GM18517 (cell line): ENCODE results near the gene PPP1CC.
A peak's percentile ranks its signal among the peaks of the same experiment; 100 is the strongest.

Experiments
- ATAC-seq: cut with Tn5 transposase; IDR thresholded peaks from one replicate; pipeline ENCODE4 v1.9.1; 2021; ENCODE audit warnings: mild to moderate bottlenecking, moderate library complexity; ENCODE audit not compliant: unreplicated experiment

Gene PPP1CC

GRCh38 chr12:110689281-110690126, 53.2 kb downstream of the PPP1CC start:
- peak; percentile 43 for ATAC-seq

DNA sequence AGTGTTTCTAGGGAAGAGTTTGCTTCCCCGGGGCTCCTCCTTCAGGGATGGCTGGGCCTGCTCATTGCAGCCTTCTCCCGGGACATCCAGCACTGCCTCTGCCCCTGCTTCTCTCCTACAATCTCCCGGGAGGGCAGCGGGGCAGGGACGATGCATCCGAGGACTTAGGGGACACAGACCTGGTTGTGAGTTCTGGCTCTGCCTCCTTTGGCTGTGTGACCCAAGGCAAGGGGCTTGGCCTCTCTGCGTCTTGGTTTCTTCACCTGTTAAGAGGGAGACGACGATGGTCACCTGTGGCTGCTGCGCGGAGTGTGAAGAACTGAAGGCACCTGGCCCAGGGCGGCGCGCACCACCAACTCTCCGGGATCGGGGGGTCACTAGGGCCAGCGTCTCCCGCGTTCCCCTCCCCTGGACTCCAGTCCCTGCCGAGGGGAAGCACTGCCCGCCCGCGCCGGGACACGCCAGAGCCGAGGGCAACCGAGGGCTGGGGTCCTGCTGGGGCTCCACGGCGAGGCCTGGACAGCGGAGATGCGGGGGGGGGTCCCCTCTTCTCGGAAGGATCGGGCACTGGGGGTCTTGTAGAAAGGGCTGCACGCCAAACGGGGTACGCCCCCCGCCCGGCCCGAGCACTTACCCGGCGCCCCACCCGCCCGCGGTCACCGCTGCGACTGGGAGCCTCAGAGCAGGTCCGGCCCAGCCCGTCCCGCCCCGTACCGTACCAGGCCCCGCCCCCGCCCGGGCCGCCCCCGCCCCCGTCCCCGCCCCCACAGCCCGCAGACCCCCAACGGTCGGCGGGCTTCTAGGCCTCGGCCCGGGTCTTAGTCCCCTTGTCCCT, 54.0 kb downstream of the PPP1CC start, which contains the start of gene HVCN1:
HVCN1 (minus strand) TSS at position 670 of the 835 bp plus-strand sequence. CDS start 5,870 bp downstream, outside the sequence.
- peak; percentile 8 for ATAC-seq

DNA sequence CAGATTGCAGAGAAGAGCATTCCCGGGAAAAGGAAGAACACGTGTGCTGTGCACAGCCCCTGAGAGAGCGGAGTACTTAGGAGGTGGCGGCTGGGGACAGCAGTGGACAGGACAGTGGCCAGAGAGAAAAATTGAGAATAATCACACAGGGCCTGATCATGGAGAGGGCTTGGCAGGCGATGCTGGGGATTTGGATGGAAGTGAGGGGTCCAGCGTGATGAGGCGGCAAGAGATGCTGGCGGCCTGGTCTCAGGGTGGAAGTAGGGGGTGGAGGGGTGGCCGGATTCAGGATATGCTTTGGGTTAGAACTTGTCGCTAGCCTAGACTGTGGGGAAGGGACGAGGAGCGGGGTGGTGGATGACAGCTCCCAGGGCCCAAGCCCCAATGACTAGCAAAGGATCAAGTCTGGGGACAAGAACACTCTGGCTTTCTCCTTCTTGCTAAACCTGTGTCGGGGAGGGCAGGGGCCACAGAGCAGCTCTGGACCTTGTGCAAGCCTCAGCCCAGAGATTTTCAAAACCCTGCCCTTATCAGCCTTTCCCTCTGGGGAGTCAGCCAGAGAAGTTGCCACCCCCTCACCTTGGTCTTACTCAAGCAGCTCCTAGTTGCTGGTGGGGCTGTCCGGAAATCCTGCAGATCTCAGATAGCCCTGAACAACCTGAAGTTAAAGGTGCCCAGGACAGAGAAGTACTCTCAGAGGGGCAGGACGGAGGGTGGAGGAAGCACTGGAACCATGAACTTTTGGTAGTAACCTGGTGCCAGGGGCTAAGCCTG, 55.1 kb downstream of the PPP1CC start:
- no peak for ATAC-seq

DNA sequence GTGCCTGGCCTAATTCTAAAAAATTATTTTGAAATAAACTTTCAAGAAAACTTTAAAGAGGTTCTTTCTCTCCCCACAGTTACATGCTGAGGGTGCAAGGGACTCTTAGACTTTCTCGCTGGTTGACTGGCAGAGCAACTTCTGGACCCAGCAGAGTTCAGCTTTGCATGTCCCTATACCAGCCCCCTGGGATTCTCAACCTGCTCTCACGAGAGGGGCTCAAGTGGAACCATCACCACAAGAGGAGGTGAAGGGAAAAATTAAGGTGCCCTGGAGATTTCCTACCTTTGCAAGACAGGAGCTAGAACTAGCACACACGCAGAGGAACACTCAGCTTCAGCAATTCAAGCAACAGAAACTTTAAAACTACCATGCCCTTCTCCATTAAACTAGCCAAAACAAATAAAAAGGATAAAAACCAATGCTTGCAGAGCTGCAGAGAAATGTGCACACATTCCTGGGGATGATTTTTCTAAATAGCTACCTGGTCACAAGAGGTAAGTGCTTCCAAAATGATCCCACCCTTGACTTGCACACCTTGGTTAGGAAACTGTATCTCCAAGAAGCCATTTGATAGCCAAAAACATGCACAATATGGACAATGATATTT, 56.3 kb downstream of the PPP1CC start:
- no peak for ATAC-seq

DNA sequence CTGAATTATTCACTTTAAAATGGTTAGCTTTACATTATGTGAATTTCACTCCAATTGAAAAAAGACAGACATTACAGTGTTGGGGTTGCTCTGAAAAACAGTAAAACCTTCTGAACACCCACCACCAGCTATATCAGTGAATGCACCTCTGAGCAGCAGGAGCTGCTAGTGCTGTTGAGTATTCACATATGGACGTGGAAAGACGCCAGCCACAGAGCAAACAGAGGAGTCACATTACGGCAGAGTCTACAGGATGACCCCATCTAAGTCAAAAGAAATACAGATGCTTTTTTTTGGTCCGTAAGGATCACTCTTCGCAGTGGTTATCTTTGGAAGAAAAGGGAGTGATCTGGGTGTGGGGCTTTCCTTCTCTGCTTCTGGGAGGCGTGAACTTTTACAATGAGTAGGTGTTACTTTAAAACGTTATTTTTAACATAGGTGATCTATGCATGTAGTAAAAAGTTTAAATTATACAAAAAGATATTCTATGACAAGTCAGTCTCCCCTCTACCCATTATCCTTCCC, 58.3 kb downstream of the PPP1CC start:
- no peak for ATAC-seq

DNA sequence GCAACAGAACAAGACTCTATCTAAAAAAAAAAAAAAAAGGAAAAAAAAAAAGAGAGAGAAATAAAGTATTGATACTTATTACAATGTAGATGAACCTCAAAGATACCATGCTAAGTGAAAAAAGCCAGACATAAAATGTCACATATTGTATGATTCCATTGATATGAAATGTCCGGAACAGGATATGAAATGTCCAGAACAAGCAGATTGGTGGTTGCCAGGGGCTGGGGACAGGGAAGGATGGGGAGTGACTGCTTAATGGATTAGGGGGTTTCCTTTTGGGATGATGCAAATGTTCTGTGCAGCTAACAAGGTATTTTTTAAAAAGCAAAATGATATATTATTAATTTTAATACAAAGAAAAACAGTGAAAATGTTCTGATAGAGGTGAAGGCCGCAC, 58.8 kb downstream of the PPP1CC start:
- no peak for ATAC-seq

DNA sequence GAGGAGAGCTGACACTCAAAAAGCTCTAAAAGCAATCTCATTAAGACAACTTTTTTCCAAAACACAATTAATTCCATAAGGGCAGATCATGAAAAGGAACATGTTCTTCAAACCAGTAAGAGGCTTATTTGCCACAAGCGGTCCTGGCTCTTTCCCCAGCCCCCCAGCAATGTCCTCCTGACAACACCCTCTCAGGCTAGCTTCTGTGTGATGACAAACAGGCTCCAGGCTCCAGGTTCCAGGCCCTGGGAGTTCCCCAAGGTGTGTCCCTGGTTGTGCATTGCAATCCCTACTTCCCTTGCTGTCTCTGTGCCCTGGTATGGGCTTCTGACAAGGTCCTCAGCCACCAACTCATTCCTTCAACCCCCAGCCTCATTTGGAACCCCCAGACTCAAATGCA, 62.7 kb downstream of the PPP1CC start:
- ATAC-seq, result no peak

GRCh38 chr12:110679201-110679600, 63.5 kb downstream of the PPP1CC start:
- no peak for ATAC-seq

- no peak for ATAC-seq
Observed at GRCh38 chr12:110677982-110678381, 64.7 kb downstream of the PPP1CC start.

DNA sequence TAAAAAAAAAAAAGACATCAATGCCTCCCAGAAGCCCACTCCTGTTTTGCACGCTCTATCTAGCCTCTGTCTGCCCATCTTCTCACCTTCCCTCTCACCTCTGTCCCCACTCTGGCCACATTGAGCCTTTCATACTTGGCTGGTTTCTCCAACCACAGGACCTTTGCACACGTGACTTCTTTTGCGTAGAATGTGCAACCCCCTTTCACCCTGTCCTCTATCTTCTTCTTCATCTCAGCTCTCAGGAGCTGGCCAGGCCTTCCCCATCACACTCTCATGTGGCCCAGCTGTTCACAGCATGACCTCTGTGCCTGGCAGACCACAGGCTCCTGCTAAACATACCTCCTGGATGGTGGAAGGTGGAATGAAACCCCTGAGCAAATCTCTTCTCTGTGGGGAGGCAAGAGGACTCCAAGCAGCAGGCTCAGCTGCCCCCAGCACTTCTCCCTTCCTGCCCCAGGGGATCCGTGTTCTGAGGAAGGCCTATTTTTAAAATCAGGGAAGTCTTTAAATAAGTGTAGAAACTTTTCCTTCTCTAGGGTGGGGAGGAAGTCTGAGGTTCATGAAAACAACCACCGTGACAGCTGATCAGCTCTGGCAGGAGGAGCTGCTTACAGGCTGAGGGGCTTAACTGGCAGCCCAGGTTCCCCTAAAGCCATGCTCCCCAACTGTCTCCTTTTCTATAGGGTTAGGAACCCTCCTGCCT, 65.3 kb downstream of the PPP1CC start:
- peak; percentile 67 for ATAC-seq

DNA sequence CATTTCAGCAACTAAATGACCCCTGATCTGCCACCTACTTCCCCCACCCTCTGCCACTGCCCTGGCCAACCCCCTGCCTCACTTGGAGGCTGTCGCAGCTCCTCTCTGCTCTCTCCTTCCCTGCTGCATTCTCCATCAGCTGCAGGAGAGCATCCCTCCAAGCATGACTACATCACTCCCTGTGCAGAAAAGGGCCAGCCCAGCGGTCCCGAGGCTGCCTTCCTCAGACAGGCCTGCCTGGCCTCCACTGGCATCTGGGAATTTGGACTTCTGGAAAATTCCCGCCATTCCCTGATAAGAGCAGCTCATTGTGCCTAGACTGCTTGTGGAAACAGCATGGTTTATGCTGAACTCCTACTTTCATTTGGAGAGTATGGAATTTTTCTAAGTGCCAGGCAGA, 66.5 kb downstream of the PPP1CC start:
- no peak for ATAC-seq

- peak; percentile 68 for ATAC-seq
Observed at GRCh38 chr12:110670161-110670701, 72.5 kb downstream of the PPP1CC start.
